NCI-H460 (cell line): Measurements from ENCODE around the gene TK2. TPM values are rescaled to one million over a fixed set of nuclear protein-coding genes. Genes with fewer than 3 reads are reported as not detected.
A peak's percentile ranks its signal among the peaks of the same experiment; 100 is the strongest.

Experiments used
- DNase-seq: peaks from one replicate; pipeline ENCODE4 v3.0.0-alpha.2; 2016; ENCODE audit warnings: low read depth; ENCODE audit errors: extremely low read depth
- total RNA-seq: library from RNA; depleted of rRNA; stranded (reverse); fragments of >200 nt; shearing (Covaris generic); gene quantifications from 2 replicates; pipeline ENCODE4 v1.2.3, GENCODE V29; 2014

The TK2 gene
- total RNA-seq, 1 experiment from 2014 or later: 25.0 TPM

- no peak for DNase-seq
Observed at GRCh38 chr16:66486773-66487579, 62.9 kb downstream of the TK2 start.

DNA sequence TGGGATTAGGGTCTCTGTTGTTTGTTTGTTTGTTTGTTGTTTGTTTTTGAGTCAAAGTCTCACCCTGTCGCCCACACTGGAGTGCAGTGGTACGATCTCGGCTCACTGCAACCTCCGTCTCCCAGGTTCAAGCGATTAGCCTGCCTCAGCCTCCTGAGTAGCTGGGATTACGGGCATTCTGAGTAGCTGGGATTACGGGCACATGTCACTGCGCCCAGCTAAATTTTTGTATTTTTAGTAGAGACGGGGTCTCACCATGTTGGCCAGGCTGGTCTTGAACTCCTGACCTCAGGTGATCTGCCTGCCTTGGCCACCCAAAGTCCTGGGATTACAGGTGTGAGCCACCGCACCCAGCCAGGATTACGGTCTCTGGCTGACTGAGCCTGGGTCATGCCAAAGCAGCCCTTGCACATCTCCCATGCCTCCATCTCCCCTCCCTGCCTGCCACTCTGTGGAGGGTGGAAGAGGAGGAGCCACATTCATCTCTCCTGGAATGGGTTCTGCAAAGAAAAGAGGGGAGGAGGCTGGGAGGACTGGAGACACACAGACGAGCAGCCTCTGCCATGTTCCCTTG, 63.6 kb downstream of the TK2 start:
- DNase-seq: no peak

DNA sequence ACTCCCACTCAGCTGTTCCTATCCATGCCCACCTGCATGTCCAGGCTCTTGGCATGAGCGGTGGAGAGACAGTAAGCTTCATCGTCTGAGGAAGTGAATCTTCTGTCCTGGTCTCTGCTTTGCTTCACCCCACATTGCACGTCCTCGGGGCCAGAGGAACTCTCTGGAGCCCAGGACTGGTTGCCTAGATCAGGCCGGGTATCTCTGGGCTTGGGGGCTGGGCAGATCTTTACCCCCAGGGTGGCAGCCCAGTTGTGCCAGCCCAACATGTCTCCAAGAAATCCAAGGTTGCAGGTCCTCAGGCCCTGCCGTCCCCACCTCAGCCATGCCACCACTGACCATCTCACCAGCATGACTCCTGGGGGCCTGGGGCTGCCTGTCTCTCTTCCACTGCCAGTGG, 64.5 kb downstream of the TK2 start:
- DNase-seq: no peak

DNA sequence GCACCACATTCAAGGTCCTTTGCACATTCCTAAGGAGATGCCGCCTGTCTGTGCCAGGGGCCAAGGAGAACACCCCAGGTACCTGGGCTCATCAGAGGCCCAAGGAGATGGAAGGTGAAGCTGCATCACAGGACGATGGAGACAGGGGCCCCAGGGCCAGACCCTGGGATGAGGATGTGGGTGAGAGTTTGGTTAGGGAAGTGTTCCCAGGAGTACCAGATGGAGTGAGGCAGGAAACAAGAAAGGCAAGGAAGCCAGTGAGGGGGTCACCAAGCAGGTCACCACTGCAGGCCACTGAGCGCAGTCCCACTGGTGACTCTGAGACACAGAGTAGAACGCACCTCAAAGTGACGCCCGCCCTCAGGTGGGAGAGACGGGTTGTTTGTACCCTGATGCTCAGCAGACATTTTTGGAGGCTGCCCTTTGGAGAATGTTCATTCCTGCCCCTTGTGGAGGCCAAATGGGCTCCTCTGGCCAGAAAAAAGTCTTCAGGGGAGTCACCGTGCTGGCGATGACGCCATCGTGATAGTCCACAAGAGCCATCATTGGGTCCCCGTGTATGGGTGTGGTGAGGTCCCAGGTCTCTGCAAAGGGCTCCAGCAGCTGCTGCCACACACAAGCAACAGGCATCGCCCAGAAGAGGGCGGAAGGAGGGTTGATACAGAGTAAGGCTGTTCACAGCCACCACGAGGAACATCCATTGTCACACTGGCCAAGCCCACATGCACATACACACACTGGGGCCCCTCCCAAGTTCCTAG, 65.3 kb downstream of the TK2 start:
- DNase-seq: no peak

DNA sequence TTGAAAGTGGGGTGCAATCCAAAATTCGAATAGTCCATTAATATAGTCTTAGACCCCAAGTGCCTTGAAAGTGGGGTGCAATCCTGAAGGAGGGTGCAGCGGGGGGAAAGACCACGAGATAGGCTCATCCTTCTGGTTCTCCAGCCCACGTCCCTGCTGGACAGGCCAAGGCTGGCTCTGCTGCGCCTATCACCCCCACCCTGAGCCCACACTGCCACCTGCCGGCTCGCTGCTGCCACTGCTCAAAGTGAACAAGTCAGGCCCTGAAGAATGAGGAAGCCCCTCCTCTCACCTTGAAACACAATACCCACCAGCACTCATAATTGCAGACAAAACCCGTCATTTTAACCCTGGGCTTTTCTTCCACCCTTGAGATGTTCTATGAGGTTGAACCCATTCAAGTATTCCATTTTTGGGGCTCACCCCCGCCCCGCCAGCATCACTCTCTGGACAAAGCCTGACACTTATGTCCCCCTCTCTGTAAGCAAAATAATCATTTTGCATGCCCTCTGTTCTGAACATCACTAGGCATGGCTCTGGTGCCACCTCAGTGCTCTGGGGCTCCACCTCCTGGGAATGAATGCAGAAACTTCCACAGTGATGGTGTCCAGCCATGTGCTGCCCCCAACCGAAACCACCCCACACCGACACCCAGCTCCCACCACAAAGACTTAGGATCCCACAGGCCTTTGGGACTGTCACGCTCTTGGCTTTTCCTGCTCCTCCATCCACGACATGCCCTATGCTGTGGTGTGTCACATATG, 66.1 kb downstream of the TK2 start:
- peak; percentile 80 for DNase-seq

DNA sequence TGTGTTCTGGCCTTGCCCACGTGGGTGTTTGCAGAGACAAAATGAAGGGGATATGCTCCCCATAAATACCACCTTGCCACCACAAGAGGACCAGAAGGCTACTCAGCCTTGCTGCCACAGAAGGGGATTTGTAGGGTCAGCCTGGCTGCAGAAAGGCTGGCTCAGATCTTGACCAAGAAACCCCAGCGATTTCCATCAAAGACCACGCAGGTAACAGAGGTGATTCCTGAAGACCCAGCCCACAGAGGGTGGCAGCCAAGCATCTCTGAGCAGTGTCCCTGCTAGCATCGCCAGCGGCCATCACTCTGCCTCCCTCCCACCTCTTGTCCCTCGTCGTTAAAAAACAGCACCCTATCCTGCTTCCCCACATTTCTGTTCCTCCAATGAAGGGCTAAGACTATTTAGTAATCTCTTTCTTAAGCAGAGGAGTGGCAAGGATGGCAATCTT, 68.0 kb downstream of the TK2 start:
- no peak for DNase-seq

DNA sequence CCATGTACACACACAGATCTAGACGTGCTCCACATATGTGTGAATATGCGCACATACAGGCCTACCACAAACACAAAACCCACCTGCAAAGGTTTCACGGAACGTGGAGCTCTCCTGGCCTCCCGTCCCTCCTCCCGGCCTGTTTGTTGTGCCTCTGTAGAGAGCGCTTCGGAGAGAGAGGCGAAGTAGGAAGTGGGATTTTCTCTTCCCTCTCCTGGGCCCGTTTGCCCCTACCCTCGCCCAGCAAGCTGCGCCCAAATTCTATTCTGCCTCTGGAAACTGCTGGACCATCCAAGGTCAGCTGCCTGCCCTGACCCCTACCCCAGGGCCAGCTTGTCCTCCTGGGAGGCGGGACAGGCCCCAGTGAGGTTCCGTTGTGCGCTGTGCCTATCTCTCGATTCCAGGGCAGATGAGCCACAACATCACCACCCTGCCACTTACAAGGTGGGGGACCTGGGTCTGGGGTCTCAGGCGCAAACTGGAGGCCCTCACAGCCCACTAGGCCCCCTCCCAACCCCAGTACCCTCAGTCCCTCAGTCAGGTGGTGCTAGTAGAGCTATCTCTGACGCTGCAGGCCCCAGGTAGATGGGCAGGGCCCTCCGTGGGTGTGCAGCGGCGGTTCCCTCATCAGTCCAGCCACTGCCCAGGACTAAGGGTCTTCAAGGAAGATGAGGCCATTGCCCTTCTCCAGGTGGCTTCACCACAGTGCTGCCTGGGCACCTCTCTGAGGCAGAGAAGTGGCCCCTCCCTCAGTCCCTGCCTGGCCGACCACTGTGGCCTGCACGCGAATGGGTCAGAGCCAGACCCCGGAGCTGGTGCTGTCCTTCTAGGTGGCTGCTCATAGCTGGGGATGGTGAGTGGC, 68.6 kb downstream of the TK2 start:
- no peak for DNase-seq

- no peak for DNase-seq
Observed at GRCh38 chr16:66480265-66481080, 69.4 kb downstream of the TK2 start.

GRCh38 chr16:66479661-66480264, 70.2 kb downstream of the TK2 start:
- no peak for DNase-seq

- DNase-seq: peak; percentile 87
Observed at GRCh38 chr16:66478733-66479511, 71.0 kb downstream of the TK2 start.

GRCh38 chr16:66477028-66477515, 72.8 kb downstream of the TK2 start:
- DNase-seq: no peak

- peak; percentile 19 for DNase-seq
Observed at GRCh38 chr16:66476328-66477027, 73.4 kb downstream of the TK2 start.

DNA sequence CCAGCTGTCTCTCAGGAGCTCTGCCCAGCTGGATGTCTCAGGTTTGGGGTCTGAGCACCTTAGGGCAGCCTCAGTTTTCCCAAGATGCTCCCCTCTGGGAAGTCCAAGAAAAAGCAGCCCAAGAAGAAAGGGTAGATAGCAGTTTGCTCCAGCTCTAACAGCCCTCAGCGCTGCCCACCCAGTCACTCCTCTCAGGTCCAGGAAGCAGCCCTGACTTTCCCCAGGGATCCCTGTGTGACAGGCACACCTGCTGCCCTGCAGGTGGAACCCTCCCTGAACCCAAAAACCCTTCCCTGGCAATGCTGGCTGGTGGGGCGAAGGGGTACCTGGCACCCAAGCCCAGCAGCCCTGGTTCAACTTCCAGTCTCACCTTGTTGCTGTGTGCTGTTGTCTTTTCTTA, 74.7 kb downstream of the TK2 start:
- DNase-seq: no peak

DNA sequence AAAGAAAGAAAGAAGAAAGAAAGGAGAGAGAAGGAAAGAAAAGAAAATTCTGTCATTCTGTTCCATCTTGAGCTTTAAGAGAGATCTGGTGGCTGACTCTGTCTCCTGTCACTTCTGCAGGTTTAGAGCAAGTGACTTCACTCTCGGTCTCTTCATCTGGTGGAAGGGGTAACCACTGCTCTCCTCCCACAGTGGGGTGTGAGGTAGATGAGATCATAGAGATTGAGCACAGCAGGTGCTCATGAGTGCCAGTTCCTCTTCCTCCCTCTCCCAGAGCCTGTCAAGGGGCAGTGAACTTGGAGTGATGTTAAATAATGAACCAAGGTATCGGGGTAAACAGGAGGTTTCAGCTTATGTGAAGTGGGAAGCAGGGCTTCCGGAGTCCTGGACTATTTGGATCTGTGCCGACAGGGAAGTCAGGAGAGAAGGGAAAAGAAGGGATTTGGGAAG, 75.1 kb downstream of the TK2 start:
- no peak for DNase-seq

DNA sequence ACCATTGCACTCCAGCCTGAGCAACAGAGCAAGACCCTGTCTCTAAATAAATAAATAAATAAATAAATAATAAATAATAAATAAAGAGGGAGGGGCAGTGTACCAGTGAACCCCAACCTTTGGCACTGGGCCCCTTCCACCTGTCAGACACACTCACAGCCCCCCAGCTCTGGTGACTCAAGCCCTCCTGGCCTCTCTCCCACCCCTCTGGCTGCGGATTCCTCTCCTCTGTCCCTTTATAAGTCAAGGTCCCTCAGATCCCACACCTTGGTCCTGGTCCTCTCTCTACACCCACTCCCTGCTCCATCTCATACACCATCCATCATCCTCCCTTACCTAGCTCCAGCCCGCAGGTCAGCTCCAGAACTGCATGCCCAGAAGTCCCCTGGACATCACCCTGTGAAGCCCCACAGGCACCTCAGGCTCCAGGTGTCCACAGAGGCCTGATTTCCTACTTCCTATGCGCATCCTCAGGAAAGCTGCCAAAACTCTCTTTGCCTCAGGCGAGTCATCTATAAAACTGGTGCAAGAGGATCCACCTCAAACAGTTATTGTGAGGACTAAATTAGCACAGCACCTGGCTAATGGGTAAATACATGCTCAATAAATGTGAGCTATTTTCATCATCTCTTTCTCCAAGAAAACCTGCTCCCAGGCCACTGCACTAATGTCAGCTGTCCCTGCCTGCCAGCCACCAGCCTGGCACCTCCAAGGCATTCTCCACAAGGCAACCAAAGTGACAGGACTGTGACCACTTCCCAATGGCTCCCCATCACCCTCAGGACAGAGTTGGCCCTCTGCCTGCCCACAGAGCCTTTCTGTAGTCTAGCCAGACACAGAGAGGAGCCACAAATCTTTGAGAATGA, 76.0 kb downstream of the TK2 start:
- no peak for DNase-seq

- no peak for DNase-seq
Observed at GRCh38 chr16:66473051-66473571, 76.8 kb downstream of the TK2 start.
